Measurements from ENCODE around the gene GSE1. TPM values are rescaled to one million over a fixed set of nuclear protein-coding genes. Genes with fewer than 3 reads are reported as not detected.

Gene GSE1
- total RNA-seq, 1 experiment from 2014 or later, result 124 TPM

DNA sequence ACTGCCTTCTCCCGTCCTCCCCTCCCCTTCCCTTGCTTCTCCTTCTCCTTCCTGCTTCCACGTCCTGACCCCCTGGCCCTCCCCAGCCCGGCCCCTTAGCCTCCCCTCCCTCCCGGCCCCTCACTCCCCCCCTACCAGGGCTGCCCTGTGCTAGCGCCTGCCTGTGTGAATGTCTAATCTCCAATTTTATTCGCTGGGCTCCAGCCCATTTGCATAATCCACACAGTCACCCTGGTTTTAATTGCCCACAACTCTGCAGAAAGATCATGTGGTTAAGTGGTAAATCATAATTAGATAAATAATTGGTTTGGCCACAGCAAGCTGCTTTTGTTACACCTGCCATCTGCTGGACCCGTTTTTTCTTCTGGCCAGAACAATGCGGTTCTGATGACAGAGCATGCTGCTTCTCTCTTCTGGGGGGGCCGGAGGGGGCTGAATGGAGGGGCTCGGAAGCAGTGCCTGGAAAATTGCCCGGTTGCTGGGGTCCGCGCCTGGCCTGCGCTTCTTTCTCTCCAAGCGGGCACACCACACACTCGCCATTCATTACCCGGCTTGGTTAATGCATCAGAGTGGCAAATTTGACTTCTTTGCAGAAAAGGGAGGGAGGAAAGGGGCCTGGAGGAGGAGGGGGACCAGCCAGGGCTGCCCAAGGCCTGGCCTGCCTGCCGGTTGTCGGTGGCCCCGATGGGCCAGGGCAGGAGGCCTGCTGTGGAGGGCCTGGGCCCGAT lies 19.5 kb upstream of the GSE1 start:
- ChIA-PET POLR2A (no interaction called here), CTCF (interaction anchor here (0.9 to 1.7 kb wide), 8 partner anchors 8 to 353 kb away, joined by 3 to 5 read pairs (median 4); no protein-coding TSS in a partner anchor)
- peaks cover 32% of the 10 kb centered on the region for H3K4me1 Mint-ChIP-seq
- DNase-seq (ENCODE audit: low spot score), result no peak
- H3K9me3 Mint-ChIP-seq, result no peaks in the 10 kb centered on the region
- no peak overlapping the region for H3K27ac Mint-ChIP-seq
- no peaks in the 10 kb centered on the region for H3K27me3 Mint-ChIP-seq (ENCODE audit: low read depth)
- ATAC-seq, result no peak; the same call in 1 of the 2 replicates
- no peak overlapping the region for H3K4me3 Mint-ChIP-seq
- no peak for TF ChIP-seq GRHL2 (CRISPR knock-in tag; IDR thresholded peaks at IDR 0.05; ENCODE audit: insufficient replicate concordance, severe bottlenecking)
- no peak for TF ChIP-seq FOXK1 (CRISPR knock-in tag; IDR thresholded peaks at IDR 0.05)
- no peak for TF ChIP-seq ZNF281 (CRISPR knock-in tag; IDR thresholded peaks at IDR 0.05)
- TF ChIP-seq, protein P1, sequence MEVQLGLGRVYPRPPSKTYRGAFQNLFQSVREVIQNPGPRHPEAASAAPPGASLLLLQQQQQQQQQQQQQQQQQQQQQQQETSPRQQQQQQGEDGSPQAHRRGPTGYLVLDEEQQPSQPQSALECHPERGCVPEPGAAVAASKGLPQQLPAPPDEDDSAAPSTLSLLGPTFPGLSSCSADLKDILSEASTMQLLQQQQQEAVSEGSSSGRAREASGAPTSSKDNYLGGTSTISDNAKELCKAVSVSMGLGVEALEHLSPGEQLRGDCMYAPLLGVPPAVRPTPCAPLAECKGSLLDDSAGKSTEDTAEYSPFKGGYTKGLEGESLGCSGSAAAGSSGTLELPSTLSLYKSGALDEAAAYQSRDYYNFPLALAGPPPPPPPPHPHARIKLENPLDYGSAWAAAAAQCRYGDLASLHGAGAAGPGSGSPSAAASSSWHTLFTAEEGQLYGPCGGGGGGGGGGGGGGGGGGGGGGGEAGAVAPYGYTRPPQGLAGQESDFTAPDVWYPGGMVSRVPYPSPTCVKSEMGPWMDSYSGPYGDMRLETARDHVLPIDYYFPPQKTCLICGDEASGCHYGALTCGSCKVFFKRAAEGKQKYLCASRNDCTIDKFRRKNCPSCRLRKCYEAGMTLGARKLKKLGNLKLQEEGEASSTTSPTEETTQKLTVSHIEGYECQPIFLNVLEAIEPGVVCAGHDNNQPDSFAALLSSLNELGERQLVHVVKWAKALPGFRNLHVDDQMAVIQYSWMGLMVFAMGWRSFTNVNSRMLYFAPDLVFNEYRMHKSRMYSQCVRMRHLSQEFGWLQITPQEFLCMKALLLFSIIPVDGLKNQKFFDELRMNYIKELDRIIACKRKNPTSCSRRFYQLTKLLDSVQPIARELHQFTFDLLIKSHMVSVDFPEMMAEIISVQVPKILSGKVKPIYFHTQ (CRISPR knock-in tag; IDR thresholded peaks at IDR 0.05), result no peak
- H3K36me3 Mint-ChIP-seq, result no peaks in the 10 kb centered on the region

GRCh38 chr16:85594273-85594977 lies 18.7 kb upstream of the GSE1 start:
- Mint-ChIP-seq H3K9me3 (no peaks in the 10 kb centered on the region), H3K27ac (peak overlapping the region; percentile 32), H3K4me3 (no peak overlapping the region), H3K27me3 (ENCODE audit: low read depth) (no peaks in the 10 kb centered on the region), H3K36me3 (no peaks in the 10 kb centered on the region), H3K4me1 (peaks cover 38% of the 10 kb centered on the region)
- ChIA-PET CTCF (interaction anchor here (1.0 to 1.7 kb wide), 3 partner anchors 12 to 178 kb away, joined by 3 to 4 read pairs (median 4); no protein-coding TSS in a partner anchor), POLR2A (no interaction called here)
- TF ChIP-seq EMX1 (CRISPR knock-in tag; IDR thresholded peaks at IDR 0.05) (no peak), ZNF416 (CRISPR knock-in tag; IDR thresholded peaks at IDR 0.05) (no peak)
- TF ChIP-seq, protein P2, sequence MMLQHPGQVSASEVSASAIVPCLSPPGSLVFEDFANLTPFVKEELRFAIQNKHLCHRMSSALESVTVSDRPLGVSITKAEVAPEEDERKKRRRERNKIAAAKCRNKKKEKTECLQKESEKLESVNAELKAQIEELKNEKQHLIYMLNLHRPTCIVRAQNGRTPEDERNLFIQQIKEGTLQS (CRISPR knock-in tag; conservative IDR thresholded peaks at IDR 0.05), result no peak
- DNase-seq (ENCODE audit: low spot score), result no peak
- ATAC-seq, result no peak

DNA sequence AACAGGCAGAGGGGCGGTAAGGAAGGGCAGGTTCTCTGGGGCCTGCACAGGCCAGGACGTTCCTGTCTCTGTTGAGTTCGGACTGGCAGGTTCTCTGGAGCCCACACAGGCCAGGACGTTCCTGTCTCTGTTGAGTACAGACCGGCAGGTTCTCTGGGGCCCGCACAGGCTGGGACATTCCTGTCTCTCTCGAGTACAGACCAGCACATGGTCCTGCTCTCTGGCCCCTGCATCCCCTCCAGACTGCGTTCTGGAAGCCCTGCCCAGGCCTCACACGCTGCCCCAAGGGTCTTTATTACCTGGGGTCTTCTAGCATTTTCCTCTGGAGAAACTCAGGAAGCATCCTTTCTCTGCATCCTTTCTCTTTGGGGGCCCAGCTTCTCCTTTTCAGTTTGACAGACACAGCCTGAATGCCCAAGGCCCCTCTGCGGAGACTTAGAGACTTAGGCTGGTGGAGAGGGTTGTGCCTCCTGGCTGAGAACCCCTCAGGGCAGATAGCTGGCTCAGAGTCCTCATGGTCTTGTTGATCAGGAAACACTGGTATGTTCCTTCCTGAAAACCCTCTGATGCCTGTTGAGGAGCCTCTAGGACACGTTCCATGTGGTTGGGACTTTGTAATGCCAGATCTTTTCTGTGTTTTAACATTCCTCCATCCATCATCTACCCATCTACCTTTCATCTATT lies 18.0 kb upstream of the GSE1 start:
- H3K36me3 Mint-ChIP-seq, result no peaks in the 10 kb centered on the region
- H3K4me1 Mint-ChIP-seq, result peaks cover 45% of the 10 kb centered on the region
- H3K4me3 Mint-ChIP-seq, result no peak overlapping the region
- DNase-seq (ENCODE audit: low spot score) (no peak), ATAC-seq (no peak)
- H3K27ac Mint-ChIP-seq, result no peak overlapping the region
- TF ChIP-seq, protein P3, sequence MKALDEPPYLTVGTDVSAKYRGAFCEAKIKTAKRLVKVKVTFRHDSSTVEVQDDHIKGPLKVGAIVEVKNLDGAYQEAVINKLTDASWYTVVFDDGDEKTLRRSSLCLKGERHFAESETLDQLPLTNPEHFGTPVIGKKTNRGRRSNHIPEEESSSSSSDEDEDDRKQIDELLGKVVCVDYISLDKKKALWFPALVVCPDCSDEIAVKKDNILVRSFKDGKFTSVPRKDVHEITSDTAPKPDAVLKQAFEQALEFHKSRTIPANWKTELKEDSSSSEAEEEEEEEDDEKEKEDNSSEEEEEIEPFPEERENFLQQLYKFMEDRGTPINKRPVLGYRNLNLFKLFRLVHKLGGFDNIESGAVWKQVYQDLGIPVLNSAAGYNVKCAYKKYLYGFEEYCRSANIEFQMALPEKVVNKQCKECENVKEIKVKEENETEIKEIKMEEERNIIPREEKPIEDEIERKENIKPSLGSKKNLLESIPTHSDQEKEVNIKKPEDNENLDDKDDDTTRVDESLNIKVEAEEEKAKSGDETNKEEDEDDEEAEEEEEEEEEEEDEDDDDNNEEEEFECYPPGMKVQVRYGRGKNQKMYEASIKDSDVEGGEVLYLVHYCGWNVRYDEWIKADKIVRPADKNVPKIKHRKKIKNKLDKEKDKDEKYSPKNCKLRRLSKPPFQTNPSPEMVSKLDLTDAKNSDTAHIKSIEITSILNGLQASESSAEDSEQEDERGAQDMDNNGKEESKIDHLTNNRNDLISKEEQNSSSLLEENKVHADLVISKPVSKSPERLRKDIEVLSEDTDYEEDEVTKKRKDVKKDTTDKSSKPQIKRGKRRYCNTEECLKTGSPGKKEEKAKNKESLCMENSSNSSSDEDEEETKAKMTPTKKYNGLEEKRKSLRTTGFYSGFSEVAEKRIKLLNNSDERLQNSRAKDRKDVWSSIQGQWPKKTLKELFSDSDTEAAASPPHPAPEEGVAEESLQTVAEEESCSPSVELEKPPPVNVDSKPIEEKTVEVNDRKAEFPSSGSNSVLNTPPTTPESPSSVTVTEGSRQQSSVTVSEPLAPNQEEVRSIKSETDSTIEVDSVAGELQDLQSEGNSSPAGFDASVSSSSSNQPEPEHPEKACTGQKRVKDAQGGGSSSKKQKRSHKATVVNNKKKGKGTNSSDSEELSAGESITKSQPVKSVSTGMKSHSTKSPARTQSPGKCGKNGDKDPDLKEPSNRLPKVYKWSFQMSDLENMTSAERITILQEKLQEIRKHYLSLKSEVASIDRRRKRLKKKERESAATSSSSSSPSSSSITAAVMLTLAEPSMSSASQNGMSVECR (CRISPR knock-in tag; IDR thresholded peaks at IDR 0.05; ENCODE audit: borderline replicate concordance), result no peak
- TF ChIP-seq JUN (CRISPR knock-in tag; IDR thresholded peaks at IDR 0.05), result no peak
- TF ChIP-seq SMAD3 (CRISPR knock-in tag; IDR thresholded peaks at IDR 0.05; ENCODE audit: borderline replicate concordance), result no peak
- TF ChIP-seq ZNF121 (CRISPR knock-in tag; IDR thresholded peaks at IDR 0.05), result no peak
- TF ChIP-seq JAZF1 (CRISPR knock-in tag; IDR thresholded peaks at IDR 0.05), result no peak
- no peak for TF ChIP-seq TP53 (CRISPR knock-in tag; IDR thresholded peaks at IDR 0.05)
- no peak for TF ChIP-seq RORB (CRISPR knock-in tag; IDR thresholded peaks at IDR 0.05)
- no peak for TF ChIP-seq KAT7 (CRISPR knock-in tag; IDR thresholded peaks at IDR 0.05; ENCODE audit: borderline replicate concordance)
- TF ChIP-seq NFE2L1 (CRISPR knock-in tag; IDR thresholded peaks at IDR 0.05), result no peak
- TF ChIP-seq NR2C2 (CRISPR knock-in tag; IDR thresholded peaks at IDR 0.05), result no peak
- TF ChIP-seq FOXJ3 (CRISPR knock-in tag; IDR thresholded peaks at IDR 0.05; ENCODE audit: borderline replicate concordance), result no peak
- H3K9me3 Mint-ChIP-seq, result no peaks in the 10 kb centered on the region
- POLR2A ChIA-PET, result no interaction called here
- CTCF ChIA-PET, result interaction anchor here (0.9 to 1.7 kb wide), 2 partner anchors 28 to 179 kb away, joined by 3 to 4 read pairs; no protein-coding TSS in a partner anchor
- H3K27me3 Mint-ChIP-seq (ENCODE audit: low read depth), result no peaks in the 10 kb centered on the region
